ENCODE measurements around the gene FIBCD1.

FIBCD1 gene

DNA sequence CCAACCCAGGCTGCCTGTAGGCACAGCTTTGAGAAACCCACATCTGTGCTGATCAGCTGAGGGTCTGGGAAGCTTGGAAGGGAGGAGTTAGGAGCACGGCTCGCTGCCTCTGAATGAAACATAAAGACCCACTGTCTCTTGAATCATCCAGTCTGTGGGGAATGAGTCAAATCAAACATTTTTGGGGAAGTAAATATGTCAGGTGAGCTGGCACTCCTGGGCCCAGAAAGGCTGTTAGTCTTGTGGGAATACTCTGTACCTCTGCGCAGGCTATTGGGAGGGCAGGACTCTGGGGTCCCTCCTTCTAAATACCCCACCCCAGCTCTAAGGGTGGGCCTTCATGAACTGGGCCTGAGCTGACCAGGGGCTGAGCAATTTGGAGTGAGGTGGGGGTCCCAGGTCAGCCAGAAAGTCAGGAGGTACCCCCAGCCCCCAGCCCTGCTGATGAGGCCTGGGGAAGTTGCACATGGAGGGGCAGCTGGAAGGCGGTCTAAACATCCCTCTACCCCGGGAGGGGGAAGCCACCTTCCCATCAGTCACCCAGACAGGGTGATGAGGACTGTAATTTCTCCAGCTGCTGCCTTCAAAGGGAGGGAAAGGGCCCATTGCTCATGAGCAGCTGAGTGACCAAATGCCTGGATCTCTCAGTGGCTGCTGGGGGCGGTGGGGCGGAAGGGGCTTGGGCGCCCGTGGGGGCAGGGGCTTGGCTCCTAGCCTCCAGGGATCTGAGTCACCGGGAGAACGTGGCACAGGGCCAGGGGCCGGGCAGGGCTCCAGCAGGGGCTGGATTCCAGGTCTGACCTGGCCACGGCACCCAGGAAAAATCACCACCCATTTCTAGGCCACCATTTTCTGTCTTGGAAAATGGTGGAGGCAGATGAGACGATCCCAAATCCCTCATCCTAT is 10.8 kb downstream of the FIBCD1 start:
- no peak overlapping the region for H3K4me3 ChIP-seq (ENCODE audit: low read depth, low read length)

DNA sequence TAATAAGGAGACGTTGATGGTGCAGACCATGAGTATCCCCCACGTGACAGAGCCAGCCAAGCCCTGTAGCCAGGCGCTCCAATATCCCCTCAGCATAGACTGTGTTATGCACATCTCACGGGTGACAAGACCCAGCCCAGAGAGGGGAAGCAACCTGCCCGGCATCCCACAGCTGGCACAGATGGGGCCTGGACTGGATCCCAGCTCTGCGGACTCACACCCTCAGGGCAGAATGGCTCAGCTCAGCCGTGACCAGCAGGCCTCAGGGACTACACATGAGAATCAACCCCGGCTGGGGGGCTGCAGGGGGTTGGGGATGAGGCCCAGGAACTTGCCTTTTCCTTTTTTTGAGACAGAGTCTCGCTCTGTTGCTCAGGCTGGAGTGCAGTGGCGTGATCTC is 11.7 kb downstream of the FIBCD1 start:
- no peak overlapping the region for H3K4me3 ChIP-seq (ENCODE audit: low read depth, low read length)
- TF ChIP-seq, protein P1, sequence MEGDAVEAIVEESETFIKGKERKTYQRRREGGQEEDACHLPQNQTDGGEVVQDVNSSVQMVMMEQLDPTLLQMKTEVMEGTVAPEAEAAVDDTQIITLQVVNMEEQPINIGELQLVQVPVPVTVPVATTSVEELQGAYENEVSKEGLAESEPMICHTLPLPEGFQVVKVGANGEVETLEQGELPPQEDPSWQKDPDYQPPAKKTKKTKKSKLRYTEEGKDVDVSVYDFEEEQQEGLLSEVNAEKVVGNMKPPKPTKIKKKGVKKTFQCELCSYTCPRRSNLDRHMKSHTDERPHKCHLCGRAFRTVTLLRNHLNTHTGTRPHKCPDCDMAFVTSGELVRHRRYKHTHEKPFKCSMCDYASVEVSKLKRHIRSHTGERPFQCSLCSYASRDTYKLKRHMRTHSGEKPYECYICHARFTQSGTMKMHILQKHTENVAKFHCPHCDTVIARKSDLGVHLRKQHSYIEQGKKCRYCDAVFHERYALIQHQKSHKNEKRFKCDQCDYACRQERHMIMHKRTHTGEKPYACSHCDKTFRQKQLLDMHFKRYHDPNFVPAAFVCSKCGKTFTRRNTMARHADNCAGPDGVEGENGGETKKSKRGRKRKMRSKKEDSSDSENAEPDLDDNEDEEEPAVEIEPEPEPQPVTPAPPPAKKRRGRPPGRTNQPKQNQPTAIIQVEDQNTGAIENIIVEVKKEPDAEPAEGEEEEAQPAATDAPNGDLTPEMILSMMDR (IDR thresholded peaks at IDR 0.05; ENCODE audit: low read depth, low read length) = no peak

More for the DNA sequence above, 10.8 kb downstream of the FIBCD1 start:
- TF ChIP-seq, protein P1 (IDR thresholded peaks at IDR 0.05; ENCODE audit: low read depth, low read length) = no peak

DNA sequence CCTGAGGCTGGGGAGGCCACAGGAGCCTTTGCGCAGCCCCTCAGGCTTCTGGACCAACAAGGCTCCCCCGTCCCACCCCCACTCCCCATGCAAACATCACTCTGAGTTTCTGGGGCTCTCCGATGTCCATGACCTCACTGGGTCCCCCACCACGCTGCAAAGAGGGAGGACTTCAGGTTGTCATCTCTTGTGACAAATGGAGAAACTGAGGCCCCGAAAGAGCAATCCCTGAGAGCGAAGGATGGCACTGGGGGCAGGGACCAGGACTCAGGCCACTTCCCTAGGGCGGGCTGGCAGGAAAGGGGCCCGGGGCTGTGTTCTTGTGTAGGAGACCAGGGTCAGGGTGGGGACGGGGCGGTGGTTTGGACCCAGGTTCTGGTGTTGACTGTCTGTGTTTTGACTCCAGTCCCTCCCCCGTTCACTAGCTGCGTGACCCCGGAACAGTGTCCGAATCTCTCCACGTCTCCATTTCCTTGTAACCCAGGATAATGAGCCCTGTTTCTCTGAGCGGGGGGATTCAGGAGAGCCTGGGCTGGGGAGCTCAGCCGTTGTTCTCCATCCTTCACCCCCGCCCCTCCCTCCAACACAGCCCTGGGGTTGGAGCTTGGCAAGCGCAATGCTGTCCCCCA is 13.9 kb downstream of the FIBCD1 start:
- TF ChIP-seq, protein P1 (IDR thresholded peaks at IDR 0.05; ENCODE audit: low read depth, low read length) = no peak
- no peak overlapping the region for H3K4me3 ChIP-seq (ENCODE audit: low read depth, low read length)

DNA sequence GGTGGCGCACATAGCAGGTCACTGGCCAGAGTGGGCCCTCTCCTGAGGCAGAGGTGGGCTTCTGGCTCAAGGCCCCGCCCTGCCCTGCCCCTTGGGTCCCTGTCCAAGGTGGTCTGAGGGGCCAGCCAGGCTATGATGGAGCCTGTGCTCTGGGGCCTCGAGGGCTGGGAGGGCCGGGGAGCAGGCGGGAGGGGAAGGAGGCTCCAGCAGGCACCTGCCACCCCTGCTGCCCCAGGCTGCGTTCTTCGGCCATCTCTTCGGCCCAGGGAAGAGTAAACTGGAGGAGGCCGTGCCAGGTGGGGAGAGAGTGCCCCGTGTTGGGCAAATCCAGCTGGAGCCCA is 14.6 kb downstream of the FIBCD1 start:
- TF ChIP-seq, protein P1 (IDR thresholded peaks at IDR 0.05; ENCODE audit: low read depth, low read length) = no peak
- H3K4me3 ChIP-seq (ENCODE audit: low read depth, low read length) = no peak overlapping the region

DNA sequence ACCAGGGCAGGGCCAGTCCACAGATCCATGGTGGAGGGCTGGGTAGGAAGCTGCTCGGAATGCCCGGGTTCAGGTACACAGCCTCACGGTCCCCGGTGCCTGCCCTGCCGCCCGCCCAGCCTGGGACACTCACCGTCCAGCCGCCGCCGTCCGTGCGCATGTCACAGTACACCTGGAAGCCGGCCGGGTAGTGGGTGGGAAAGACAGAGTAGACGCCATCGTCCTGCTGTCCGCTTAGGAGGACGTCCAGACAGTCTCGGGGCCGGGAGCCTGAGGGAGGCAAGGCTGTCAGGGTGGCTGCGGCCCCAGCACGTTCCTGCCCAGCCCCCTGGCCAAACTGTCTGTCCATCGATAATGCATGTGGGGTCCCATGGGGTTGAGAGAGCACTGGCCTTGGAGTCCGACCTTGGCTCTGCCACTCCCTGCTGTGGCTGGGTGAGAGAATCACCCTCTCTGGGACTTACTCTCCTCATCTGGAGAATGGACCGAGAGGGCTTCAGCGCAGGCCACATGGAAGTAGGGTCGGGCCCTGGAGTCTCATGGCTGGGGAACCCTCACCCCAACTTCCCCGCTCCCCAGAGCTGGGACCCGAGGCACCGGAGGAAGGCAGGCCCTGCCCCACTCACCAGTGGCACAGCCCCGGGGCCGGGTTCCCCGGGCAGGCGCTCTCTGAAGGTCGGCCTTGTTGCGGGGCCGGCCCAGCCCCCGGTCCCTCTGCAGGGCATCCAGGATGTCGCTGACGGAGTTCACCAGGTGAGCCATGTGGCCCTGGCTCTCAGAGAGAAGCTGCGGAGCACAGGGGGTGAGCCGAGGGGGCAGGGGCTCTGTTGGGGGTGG is 15.2 kb downstream of the FIBCD1 start:
- TF ChIP-seq, protein P1 (IDR thresholded peaks at IDR 0.05; ENCODE audit: low read depth, low read length) = no peak
- H3K4me3 ChIP-seq (ENCODE audit: low read depth, low read length) = no peak overlapping the region

DNA sequence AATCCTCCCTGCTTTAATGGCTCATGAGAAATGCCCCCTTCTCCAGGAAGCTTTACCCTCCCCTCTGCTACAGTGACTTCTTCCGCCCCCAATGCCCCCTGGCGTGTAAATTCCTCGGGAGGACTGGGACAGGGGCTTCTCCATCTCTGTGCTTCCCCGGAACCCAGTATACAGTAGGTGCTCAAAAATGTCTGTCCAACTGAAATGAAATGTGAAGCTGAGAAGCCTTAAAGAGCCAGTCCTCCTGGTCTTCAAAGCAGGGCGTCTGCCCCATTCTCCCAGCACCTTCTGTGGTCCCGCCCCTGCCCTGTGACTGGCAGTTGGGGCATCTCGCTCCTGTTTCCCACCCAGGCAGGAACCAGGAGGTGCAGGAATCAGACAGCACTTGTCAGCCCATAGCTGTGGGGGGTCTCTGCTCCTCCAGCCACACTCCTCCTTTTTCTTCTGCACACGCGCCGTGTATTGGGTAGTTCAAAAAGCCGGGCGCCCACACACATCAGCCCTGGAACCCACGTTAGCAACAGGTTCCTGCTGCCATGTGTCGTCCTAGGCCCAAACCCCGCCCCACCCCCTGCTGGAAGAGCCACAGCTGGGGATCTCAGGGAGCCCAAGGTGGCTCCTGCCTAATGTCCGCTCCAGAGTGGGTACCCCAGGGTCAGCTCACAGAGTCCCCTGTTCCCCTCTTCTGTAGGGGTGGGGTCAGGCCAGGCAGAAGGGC is 16.0 kb downstream of the FIBCD1 start:
- TF ChIP-seq, protein P1 (IDR thresholded peaks at IDR 0.05; ENCODE audit: low read depth, low read length) = no peak
- no peak overlapping the region for H3K4me3 ChIP-seq (ENCODE audit: low read depth, low read length)

Data from WI38 (cell line).